Lower leg skin (tissue), 3 donors: ENCODE data around the gene CASS4.

Experiments
- CTCF ChIP-seq, 3 donors: fragments of 450-650 bp; IDR thresholded peaks; one replicate each; pipeline ENCODE4 v1.5.1; 2016; ENCODE audit warnings: antibody characterized with exemption in 3 of 3, mild to moderate bottlenecking in 3 of 3, moderate library complexity in 2 of 3
- POLR2A ChIP-seq, 2 donors: fragments of 450-650 bp; IDR thresholded peaks; one replicate each; pipeline ENCODE4 v1.6.1; 2016 to 2017; ENCODE audit warnings: antibody characterized with exemption in 2 of 2, mild to moderate bottlenecking in 1 of 2, moderate library complexity in 1 of 2

GRCh38 chr20:56395166-56395565, 16.9 kb upstream of the CASS4 start:
- no peak for TF ChIP-seq CTCF (IDR thresholded peaks at IDR 0.05)
- no peak for TF ChIP-seq POLR2A (IDR thresholded peaks at IDR 0.05)
